Retinal pigment epithelial cell (primary cell): ENCODE data around the gene TMEM54.

ENCODE experiments used
- DNase-seq: peaks from one replicate; pipeline ENCODE4 v3.0.0-alpha.2; 2010; ENCODE audit warnings: low read depth
- H3K4me3 ChIP-seq: 2 replicates; pipeline ENCODE4 v1.5.1; 2011; ENCODE audit warnings: mild to moderate bottlenecking, low read length, control low read depth, moderate library complexity
- CTCF ChIP-seq: conservative IDR thresholded peaks from 2 replicates; pipeline ENCODE4 v1.5.1; 2011; ENCODE audit warnings: low read depth, low read length, control low read depth, inconsistent platforms

Gene TMEM54

GRCh38 chr1:32944180-32944579 is 43.0 kb upstream of the TMEM54 start:
- no peak overlapping the region for H3K4me3 ChIP-seq
- DNase-seq, result no peak
- TF ChIP-seq CTCF, result no peak

GRCh38 chr1:32939655-32940371 is 38.6 kb upstream of the TMEM54 start:
- no peak overlapping the region for H3K4me3 ChIP-seq
- no peak for TF ChIP-seq CTCF
- DNase-seq, result no peak

GRCh38 chr1:32937061-32937460 is 35.9 kb upstream of the TMEM54 start:
- H3K4me3 ChIP-seq, result no peak overlapping the region
- TF ChIP-seq CTCF, result no peak
- DNase-seq, result no peak

- no peak overlapping the region for H3K4me3 ChIP-seq
- no peak for DNase-seq
- TF ChIP-seq CTCF, result no peak
These were observed 33.3 kb upstream of the TMEM54 start for GRCh38 chr1:32934535-32934934.

- no peak for DNase-seq
- H3K4me3 ChIP-seq, result no peak overlapping the region
- peak; percentile 5 for TF ChIP-seq CTCF
These were observed 32.6 kb upstream of the TMEM54 start for GRCh38 chr1:32933742-32934322.

- no peak for DNase-seq
- H3K4me3 ChIP-seq, result no peak overlapping the region
- no peak for TF ChIP-seq CTCF
These were observed 30.6 kb upstream of the TMEM54 start for GRCh38 chr1:32931760-32932159.

GRCh38 chr1:32929366-32929765 is 28.2 kb upstream of the TMEM54 start:
- no peak overlapping the region for H3K4me3 ChIP-seq
- DNase-seq, result peak; percentile 39
- no peak for TF ChIP-seq CTCF
